ENCODE measurements around the gene PPP2R2C. TPM values are rescaled to one million over a fixed set of nuclear protein-coding genes. Genes with fewer than 3 reads are reported as not detected.

PPP2R2C gene
- 1.1 and 1.2 TPM in 2 replicates for total RNA-seq

DNA sequence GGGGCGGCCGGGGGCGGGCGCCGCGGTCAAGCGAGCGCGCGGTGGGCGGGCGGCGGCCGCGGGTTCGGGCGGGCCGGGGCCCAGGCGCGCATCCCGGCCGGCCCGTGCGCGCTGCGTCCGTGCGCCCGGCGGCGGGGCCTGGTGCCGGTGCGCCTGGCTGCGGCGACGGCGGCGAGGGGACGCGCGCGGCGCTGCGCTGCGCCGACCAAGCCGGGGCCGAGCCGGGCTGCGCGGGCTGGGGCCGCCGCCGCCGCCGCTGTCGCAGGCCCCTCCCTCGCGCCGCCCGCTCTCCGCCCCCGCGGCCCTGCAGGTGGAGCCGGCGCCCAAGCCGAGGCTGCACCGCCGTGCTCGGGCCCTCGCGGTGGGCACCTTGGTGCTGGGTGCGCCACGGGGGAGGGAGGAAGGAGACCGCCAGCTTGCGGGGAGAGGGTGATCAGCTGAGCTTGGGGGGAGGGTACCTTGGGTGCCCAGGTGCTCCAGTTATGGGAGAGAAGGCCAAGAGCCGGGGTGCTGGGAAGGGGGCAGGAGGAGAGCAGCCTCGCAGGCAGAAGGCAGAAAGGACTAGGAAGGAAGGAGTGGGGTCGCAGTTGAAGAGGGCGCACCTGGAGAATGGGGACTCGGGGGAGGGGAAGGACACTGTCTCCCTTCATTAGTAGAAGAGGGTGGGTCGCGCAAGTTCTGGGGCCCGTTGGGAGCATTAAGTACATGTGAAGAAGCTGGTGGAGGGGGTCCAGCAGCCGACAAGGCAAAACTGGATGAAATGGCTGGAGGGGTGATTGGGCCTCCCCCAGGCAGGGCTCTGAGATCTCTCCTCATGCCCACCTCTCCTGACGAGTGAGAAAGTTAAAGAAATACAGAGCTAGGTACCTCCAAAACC is at the start of gene PPP2R2C:
Gene PPP2R2C, minus strand, starts transcription at position 228 of the 877 bp plus-strand sequence. CDS start 385 bp downstream, outside the sequence.

Other genes starting within 250 kb of the PPP2R2C start
- 16.9 and 18.6 TPM in 2 replicates for gene WFS1, start 202.8 kb downstream of the PPP2R2C start, total RNA-seq
- gene MAN2B2, start 102.6 kb upstream of the PPP2R2C start, total RNA-seq: 10.0 and 17.7 TPM in 2 replicates
- 247 and 284 TPM in 2 replicates for gene MRFAP1, start 168.1 kb upstream of the PPP2R2C start, total RNA-seq
- gene S100P, start 221.3 kb upstream of the PPP2R2C start, total RNA-seq: 39.8 and 56.6 TPM in 2 replicates
- gene MRFAP1L1, start 237.3 kb upstream of the PPP2R2C start, total RNA-seq: 51.7 and 53.5 TPM in 2 replicates
- gene BLOC1S4, start 243.6 kb upstream of the PPP2R2C start, total RNA-seq: 25.5 and 29.6 TPM in 2 replicates